Measurements from ENCODE around the gene GDI1.

Gene GDI1

DNA sequence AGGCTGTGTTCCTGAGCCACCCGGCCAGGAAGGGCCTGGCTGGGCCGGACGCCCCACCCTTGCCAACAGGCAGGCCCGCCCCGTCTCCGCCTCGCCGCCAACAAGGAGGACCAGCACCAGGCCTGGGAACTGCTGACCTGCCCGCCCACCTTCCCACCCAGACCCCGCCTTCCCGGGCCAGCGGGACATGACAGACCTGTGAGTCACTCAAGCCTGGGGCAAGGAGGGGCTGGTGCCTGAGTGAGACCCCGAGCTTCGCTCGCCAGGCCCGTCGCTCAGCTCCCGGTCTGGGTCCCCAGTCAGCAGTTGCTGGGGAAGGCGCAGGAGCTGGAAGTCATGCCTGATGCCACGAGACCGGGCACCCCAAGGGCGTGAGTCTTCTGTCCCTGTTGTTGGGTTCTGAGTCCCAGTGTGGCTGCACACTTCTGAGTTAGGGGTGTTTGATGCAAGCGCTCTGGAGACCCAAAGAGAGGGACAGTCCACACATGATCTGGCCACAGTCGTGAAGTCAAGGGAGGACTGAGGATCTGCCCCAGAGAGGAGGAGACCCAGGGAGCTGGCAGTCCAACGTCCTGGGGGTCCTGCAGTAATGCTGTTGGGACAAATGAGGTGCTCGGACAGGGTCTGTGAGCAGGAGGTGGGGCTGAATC lies 27.6 kb upstream of the GDI1 start, which contains the start of gene DNASE1L1:
DNASE1L1 (minus strand) TSS at position 33 of the 650 bp plus-strand sequence. CDS start 3,686 bp downstream, outside the sequence.
- DNase-seq: no peak

DNA sequence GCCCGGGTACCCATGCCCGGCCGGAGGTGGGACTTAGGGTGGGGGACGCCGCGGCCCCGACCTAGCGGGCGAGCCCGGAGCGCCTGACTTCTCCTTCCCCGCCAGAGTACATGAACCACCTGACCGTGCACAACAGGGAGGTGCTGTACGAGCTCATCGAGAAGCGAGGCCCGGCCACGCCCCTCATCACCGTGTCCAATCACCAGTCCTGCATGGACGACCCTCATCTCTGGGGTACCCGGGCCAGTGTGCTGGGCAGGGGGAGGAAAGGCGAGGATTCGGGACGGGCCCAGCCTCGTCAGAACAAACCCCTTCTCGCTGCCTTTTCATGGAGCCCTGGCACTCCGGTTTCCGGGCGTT lies 25.0 kb upstream of the GDI1 start:
- DNase-seq: peak; percentile 68

DNA sequence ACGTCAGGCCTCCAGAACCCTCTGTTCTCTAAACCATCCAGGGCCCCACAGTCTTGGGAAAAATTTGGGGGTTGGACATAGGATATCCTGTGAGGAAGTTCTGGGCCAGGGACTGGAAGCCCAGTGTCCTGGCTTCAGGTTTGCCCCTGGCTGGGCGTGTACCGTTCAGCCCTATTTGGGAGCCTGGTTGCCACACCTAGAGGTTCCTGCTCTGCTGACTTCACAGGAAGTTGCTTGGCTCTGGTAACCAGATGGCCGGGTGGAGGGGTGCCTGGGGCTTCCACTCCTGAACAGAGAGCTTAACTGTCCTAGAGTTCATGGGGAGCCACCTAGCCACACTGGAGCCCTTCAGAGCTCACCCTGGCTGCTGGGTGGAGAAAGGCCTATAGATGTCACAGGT lies 24.5 kb upstream of the GDI1 start:
- DNase-seq: no peak

DNA sequence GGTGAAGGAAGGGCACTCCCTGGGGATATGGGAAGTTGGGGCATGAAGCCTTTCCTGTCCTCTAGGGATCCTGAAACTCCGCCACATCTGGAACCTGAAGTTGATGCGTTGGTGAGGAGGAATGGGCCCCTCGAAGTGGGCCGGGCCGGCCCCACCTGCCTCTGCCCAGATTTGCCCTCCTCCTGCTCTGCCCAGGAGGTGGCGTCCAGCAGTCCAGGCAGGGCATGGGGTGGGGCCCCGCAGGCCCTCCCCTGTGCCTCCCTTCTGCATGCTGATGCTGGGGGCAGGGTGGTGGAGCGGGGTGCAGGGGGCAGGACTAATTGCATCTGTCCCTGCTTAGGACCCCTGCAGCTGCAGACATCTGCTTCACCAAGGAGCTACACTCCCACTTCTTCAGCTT lies 23.8 kb upstream of the GDI1 start:
- DNase-seq: no peak

DNA sequence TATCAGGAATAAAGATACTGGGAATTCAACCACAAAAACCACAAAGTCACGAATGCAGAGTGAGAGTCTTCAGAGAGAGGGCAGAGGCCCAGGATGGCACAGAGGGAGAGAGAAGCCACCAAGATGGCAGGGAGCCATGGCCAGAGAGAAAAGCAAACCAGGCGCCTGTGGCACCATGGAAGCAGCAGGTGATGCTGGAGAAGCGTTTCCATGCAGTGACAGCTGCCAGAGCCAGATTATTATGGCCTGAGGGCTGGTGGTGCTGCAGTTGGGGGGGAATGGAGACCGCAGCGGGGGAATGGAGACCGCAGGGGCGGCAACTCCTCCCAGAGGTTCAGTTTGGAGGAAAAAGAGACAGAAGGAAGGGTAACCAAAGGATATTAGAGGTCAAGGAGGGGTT lies 19.8 kb upstream of the GDI1 start:
- peak; percentile 34 for DNase-seq

DNA sequence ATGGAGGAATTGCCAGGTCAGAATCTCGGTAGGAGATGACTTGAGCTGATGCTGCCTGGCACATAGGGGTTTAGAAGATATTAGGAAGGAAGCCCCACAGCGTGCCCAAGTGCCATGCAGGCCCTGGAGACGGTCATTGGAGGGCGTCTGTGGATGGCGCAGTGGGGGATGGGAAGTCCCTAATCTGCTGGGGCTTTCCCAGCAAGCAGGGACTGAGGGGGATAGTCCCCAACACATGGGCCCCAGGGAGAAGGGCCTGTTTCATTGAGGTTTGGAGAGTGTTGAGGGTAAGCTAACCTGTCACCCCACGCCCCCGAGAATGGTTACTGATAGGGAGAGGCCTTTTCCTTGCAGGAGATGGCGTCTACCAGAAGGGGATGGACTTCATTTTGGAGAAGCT lies 17.8 kb upstream of the GDI1 start:
- DNase-seq: no peak

DNA sequence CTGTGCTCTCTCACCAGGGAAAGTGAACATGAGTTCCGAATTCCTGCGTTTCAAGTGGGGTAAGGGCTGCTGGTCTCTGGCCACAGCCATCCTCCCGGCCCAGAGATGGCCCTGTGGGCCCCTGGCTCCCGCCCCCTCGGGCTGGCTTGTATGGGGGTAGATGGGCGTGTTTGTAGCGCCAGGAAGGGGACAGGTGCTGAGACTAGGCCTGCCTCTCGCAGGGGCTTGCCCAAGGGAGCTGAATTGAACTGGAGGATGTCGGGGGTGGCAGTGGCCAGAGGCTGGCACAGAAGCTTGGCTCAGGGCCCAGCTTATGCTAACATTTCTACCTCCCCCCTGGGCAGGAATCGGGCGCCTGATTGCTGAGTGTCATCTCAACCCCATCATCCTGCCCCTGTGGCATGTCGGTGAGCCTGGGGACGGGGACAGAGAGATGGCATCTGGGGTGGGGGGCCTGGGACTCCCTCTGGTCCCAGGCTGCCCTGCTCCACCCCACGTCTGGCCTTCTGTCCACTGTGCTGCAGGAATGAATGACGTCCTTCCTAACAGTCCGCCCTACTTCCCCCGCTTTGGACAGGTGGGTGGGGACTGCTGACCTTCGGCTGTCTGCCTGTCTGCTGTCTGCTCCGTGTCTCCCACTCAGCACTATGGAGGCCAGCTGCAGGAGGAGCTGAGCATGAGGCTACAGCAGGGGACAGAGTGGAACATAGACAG lies 17.1 kb upstream of the GDI1 start:
- no peak for DNase-seq

DNA sequence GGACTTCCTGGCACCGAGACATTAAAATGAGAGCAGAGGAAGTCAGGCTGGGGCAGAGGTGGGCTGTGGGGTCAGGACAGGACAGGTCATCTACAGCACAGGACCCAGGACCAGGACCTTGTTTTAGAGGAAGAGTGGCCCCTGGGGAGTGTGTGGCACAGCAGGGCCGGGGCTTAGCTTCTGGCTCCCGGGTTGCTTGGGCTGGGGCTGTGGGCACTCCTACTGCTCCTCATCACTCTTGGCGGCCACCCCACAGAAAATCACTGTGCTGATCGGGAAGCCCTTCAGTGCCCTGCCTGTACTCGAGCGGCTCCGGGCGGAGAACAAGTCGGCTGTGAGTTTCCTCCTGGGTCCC lies 16.6 kb upstream of the GDI1 start:
- no peak for DNase-seq

DNA sequence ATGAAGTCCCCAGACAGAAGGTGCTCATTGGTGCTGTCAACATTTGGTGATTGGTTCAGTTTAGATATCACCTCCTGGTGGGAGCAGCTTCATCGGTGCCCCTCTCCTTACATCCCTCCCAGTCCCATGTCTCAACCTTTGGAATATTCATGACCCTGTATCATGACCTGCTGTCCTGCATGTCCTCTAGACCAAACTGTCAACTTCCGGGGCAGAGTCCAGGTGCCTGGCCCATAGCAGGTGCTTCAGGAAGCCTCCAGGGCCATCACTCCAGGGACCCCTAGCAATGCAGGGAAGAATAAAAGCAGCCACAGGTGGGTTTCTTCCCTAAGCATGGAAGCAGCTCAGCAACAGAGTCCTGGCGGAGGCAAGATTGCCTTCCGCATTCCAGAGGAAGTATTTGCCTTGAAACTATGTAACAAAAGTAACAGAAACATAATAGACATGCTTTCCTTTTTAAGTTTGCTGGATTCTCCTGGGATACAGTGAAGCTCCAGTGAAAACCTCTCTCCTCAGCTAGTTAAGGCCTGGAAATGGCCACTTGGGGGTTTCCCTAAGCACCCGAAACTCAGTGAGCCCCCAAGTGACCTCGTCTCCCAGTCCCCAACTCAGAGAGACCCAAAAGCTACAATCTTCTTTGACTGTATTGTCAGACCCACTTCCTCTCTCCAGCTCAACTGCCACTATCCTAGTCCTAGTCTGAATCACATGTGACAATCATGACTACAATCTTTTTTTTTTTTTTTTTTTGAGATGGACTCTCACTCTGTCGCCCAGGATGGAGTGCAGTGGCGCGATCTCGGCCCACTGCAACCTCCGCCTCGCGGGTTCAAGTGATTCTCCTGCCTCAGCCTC lies 9.8 kb upstream of the GDI1 start:
- DNase-seq: no peak

DNA sequence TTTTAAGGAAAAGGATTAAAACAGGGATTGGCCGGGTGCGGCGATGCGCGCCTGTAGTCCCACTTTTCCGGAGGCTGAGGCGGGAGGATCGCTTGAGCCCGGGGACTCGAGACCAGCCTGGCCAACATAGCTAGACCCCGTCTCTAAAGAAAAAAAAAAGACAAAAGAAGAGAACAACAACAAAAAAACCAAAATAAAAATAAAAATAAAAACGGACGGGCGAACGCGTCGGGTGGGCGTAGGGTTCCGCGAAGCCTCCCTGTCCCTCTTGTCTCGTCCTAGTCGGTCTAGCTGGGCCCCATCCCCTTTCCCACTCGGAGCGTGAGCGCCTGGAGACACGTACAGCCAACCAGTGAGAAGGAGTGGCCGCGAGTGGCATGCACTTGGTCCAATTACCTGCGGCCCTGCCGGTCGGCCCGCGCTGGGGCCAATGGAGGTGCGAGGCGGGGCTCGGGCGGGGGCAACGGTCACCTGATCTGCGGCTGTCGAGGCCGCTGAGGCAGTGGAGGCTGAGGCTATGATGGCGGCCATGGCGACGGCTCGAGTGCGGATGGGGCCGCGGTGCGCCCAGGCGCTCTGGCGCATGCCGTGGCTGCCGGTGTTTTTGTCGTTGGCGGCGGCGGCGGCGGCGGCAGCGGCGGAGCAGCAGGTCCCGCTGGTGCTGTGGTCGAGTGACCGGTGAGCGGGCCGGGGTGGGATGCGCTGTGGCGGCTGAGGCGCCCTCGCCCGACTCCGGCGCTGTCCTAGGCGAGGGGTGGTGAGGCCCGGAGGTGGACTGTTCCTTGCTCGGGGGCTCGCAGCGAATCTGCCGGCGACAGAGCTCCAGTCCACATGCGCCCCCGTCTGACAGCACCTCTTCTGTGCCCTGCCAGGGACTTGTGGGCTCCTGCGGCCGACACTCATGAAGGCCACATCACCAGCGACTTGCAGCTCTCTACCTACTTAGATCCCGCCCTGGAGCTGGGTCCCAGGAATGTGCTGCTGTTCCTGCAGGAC lies 8.5 kb upstream of the GDI1 start, which contains the start of gene ATP6AP1:
ATP6AP1 (plus strand) TSS at position 502 of the 996 bp plus-strand sequence; CDS start at position 518, 16 bp downstream.
- peak; percentile 87 for DNase-seq

DNA sequence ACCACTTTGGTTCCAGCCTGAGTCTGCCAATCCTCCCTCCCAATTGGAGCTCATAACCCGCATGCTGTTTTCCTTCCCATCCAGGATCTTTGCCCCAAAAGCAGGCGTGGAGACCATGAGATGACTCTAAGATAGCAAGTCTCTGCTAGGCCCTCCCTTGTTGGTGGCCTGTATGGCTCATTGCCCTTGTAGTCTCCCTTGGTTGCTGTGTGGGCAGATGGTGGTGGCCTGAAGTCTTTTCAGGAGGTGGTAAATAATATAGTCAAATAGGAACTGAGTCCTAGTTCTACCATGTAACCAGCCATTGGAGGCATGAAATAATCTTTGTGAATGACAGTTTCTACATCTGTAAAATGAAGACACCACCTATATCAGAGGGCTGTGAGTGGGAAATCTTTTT lies 7.2 kb upstream of the GDI1 start:
- DNase-seq: no peak

DNA sequence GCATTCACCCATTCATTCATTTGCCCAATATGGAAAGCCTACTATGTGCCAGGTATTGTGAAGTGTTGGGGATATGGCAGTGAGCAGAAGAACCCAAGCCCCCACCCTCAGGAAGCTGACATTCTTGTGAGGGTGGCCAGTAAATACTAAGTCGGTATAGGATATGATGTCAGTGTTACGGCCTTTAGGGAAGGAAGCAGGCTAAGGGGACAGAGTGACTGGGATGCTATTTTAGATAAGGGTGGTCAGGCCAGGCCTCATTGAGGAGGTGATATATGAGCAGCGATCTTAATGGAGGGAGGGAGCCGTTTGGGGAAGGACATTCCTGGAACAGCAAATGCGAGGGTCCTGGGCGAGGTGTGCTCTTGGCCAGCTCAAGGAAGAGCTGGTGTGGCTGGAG lies 6.5 kb upstream of the GDI1 start:
- DNase-seq: no peak

DNA sequence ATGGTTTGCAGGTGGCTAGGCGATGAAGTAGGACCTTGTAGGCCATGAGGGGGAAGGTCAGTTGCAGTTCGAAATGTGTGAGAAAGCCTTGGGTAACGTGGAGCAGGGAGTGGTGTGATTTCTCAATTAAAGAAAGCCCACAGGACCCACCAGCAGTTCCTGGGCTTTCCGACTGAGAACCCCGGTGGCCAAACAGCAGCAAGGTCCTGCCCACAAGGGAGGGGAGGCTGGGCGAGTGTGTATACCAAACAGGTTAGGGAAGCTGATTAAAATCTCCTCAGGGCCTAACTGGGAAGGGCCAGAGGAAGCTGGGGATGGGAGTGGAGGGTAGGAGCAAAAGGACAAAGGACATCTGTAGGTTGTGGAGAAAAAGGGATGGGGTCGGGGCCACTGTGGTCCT lies 6.0 kb upstream of the GDI1 start:
- no peak for DNase-seq

DNA sequence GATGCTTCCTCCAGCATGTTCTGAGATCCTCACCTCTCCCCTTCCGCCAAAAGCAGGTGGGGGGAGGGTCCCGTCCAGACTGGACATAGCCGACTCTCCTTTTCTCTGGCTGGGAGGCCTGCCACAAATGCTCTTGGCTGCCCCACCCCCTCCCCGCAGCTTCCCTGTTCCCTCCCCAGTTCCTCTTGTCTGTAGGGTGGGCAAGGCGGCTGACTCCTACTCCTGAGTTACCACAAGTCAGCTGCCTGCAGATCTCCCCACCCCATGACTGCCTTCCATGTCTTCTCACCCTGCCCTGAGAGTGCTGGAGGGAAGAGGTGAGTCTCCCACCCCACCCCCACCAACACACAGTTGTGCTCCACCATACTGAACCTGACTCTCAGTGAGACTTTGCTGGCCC lies 5.6 kb upstream of the GDI1 start:
- DNase-seq: no peak

DNA sequence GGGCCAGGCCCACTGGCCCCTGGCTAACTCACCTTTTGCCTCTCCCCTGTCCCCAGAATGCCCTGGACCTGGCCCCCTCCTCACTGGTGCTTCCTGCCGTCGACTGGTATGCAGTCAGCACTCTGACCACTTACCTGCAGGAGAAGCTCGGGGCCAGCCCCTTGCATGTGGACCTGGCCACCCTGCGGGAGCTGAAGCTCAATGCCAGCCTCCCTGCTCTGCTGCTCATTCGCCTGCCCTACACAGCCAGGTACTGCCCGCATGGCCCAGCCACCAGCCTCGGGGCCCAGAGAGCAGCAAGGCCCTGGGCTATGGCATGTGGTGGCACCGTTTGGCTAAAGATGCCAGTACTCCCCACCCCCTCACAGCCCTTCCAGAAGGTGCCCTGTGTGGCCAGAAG lies 4.7 kb upstream of the GDI1 start:
- no peak for DNase-seq

DNA sequence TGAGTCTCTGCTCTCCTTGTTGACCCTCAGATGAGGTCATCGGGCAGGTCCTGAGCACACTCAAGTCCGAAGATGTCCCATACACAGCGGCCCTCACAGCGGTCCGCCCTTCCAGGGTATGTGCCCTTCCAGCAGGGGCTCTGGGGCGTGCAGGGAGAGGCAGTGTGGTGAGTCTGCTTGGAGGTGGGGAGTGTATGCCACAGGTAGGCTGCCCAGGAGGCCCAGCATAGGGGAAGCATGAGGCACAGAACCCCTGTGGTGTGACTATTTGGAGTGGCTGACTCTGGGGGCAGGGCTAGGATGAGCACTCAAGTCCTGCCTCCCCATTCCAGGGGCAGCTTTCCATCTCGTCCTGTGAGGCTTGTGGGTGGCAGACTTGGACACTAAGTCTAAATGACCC lies 3.3 kb upstream of the GDI1 start:
- DNase-seq: no peak

DNA sequence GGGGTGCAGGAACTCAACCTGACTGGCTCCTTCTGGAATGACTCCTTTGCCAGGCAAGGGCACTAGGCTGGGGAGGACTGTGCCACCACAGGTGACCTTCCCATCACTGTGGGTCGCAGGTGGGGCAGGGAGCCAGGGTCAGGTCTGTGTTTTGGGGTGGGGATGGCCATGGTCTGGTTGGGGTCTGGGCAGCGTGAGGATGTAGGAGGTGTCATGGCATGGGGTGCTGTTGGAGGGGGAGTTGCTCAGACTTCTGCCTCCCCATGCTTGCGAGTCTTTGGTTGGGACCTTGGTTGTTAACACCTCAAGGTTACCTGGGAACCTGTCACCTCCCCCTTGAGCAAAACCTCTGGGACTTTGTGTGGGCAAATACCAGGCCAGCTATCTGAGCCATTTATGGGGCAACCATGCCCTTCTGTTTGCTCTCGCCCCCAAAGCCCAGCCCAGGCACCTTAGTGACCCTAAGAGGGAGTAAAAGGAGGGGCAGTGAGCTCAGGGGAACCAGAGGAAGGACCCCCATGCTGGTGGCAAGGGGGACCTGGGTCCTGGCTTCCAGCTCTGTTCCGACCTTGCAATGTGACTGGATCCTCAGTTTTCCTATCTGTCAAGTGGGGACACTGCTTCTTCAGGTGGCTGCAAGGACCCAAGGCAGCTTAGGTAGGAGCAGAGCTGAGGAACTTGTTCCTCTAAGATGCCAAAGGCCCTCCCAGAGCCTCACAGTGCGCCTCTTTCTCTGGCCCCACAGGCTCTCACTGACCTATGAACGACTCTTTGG lies 2.4 kb upstream of the GDI1 start:
- DNase-seq: no peak

DNA sequence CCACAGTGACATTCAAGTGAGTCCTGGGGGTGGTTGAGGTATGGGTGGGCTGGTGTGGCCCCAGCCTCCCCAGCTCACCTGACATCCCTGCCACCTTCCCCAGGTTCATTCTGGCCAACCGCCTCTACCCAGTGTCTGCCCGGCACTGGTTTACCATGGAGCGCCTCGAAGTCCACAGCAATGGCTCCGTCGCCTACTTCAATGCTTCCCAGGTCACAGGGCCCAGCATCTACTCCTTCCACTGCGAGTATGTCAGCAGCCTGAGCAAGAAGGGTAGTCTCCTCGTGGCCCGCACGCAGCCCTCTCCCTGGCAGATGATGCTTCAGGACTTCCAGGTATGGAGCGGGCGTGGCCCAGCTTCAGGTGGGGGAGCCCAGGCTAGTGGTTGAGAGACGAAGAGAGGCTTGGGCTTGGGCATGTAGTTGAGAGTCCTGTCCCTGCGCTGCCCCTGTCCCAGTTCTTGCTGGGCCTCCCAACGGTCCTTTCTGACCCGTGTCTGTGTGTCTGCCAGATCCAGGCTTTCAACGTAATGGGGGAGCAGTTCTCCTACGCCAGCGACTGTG lies 1.7 kb upstream of the GDI1 start:
- no peak for DNase-seq

DNA sequence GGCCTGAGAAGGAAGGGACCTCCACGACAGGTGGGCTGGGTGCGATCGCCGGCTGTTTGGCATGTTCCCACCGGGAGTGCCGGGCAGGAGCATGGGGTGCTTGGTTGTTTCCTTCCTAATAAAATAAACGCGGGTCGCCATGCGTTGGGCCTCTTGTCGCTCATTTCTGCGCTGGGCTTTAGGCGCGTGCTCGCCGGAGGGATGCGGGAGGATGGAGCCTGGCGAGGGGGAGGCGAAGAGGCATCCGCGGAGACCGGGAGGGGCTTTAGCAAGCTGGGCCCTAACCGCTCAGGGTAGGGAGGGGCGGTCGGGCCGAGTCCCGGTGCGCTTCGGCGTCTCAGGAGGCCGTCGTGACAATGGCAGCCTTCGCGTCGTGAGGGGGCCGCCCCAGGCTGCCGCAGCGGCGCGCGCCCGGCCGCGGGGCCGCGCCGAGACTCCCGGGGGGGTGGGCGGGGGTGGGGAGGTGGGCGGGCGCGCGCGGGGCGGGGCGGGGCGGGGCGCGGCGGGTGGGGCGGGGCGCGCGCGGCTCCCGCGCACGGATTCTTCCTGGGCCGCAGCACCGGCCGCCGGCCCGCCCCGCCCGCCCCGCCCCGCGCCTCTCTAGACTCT lies 476 bp upstream of the GDI1 start:
- DNase-seq: no peak

DNA sequence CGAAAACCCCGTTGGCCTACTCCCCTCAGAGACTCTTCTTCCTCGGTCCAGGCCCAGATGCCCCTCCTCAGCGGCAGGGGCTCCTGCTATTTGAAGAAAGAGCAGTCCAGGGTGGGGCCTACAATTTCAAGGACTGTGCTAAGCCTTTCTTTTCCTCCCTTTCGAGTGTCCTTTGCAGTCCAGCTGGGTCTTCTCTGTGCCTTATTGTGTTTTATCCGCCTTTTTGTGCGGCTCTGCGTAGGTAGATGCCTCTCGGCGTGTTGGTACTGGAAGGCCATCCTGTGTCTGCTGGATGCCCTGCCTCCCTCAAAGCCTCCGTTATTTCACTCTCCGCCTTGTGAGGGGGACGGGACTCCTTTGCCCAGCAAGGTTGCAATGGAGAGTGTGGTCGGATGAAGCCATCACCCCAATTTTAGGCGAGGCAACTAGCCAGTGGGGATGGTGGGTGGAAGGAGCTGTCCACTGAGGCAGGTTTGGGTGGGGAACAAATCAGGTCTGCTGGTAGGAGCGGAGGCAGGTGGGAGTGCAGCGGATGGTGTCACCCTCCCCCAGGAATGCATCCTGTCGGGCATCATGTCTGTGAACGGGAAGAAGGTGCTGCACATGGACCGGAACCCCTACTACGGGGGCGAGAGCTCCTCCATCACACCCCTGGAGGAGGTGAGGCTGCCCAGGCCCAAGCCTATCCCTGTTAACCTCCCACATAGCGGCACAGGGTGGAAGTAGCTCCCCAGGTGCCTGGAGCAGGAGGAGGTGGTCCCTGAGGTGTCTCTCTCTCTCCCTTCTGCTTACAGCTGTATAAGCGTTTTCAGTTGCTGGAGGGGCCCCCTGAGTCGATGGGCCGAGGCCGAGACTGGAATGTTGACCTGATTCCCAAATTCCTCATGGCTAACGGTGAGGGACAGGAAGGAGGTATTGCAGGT lies 1.3 kb downstream of the GDI1 start:
- DNase-seq: no peak
